Measurements from ENCODE around the gene SCRG1. TPM values are rescaled to one million over a fixed set of nuclear protein-coding genes. Genes with fewer than 3 reads are reported as not detected.
A peak's percentile ranks its signal among the peaks of the same experiment; 100 is the strongest.

SCRG1 gene
- total RNA-seq, 1 donor, result 7.6 TPM

GRCh38 chr4:173345648-173346047 is 53.3 kb downstream of the SCRG1 start:
- TF ChIP-seq CTCF (IDR thresholded peaks at IDR 0.05; ENCODE audit: extremely low read depth, low read depth, low read length), result no peak
- peaks cover 19% of the 10 kb centered on the region for H3K4me1 ChIP-seq (ENCODE audit: insufficient read depth, low read length)
- H4K20me1 ChIP-seq (ENCODE audit: insufficient read depth, low read length), result no peaks in the 10 kb centered on the region
- no peaks in the 10 kb centered on the region for H3K79me2 ChIP-seq (ENCODE audit: insufficient read depth, low read length)
- H3K36me3 ChIP-seq (ENCODE audit: insufficient read depth, low read length), result no peaks in the 10 kb centered on the region
- no peaks in the 10 kb centered on the region for H3K27me3 ChIP-seq (ENCODE audit: insufficient read depth, low read length)
- peak overlapping the region; percentile 62 for H3K4me2 ChIP-seq (ENCODE audit: insufficient read depth, low read length)
- H3K9me3 ChIP-seq (ENCODE audit: low read depth, low read length), result no peaks in the 10 kb centered on the region
- DNase-seq (ENCODE audit: insufficient read length, low spot score, missing footprints), result no peak
- H3K27ac ChIP-seq (ENCODE audit: low read depth, low read length), result peak overlapping the region; percentile 62
- H2AFZ ChIP-seq (ENCODE audit: low read length), result no peak overlapping the region
- no peak overlapping the region for H3K4me3 ChIP-seq (ENCODE audit: insufficient read depth, low read length)

- no peaks in the 10 kb centered on the region for H3K27me3 ChIP-seq (ENCODE audit: insufficient read depth, low read length)
- no peak overlapping the region for H2AFZ ChIP-seq (ENCODE audit: low read length)
- no peaks in the 10 kb centered on the region for H3K79me2 ChIP-seq (ENCODE audit: insufficient read depth, low read length)
- H3K9me3 ChIP-seq (ENCODE audit: low read depth, low read length), result no peaks in the 10 kb centered on the region
- TF ChIP-seq CTCF (IDR thresholded peaks at IDR 0.05; ENCODE audit: extremely low read depth, low read depth, low read length), result no peak
- no peak overlapping the region for H3K27ac ChIP-seq (ENCODE audit: low read depth, low read length)
- no peaks in the 10 kb centered on the region for H4K20me1 ChIP-seq (ENCODE audit: insufficient read depth, low read length)
- H3K36me3 ChIP-seq (ENCODE audit: insufficient read depth, low read length), result no peaks in the 10 kb centered on the region
- H3K4me3 ChIP-seq (ENCODE audit: insufficient read depth, low read length), result no peak overlapping the region
- peaks cover 19% of the 10 kb centered on the region for H3K4me1 ChIP-seq (ENCODE audit: insufficient read depth, low read length)
- no peak for DNase-seq (ENCODE audit: insufficient read length, low spot score, missing footprints)
- no peak overlapping the region for H3K4me2 ChIP-seq (ENCODE audit: insufficient read depth, low read length)
These were observed 55.0 kb downstream of the SCRG1 start for GRCh38 chr4:173343832-173344397.

GRCh38 chr4:173337463-173337862 is 61.5 kb downstream of the SCRG1 start:
- Histone ChIP-seq H2AFZ (ENCODE audit: low read length) (peak overlapping the region; percentile 65), H3K4me1 (ENCODE audit: insufficient read depth, low read length) (peaks cover 19% of the 10 kb centered on the region), H3K36me3 (ENCODE audit: insufficient read depth, low read length) (peaks cover 4% of the 10 kb centered on the region), H3K4me3 (ENCODE audit: insufficient read depth, low read length) (no peak overlapping the region), H3K9me3 (ENCODE audit: low read depth, low read length) (no peaks in the 10 kb centered on the region), H3K27ac (ENCODE audit: low read depth, low read length) (no peak overlapping the region), H3K79me2 (ENCODE audit: insufficient read depth, low read length) (peaks cover 16% of the 10 kb centered on the region), H3K4me2 (ENCODE audit: insufficient read depth, low read length) (peak overlapping the region; percentile 19), H3K27me3 (ENCODE audit: insufficient read depth, low read length) (no peaks in the 10 kb centered on the region), H4K20me1 (ENCODE audit: insufficient read depth, low read length) (peaks cover 9% of the 10 kb centered on the region)
- DNase-seq (ENCODE audit: insufficient read length, low spot score, missing footprints), result peak; percentile 10
- TF ChIP-seq CTCF (IDR thresholded peaks at IDR 0.05; ENCODE audit: extremely low read depth, low read depth, low read length), result no peak

- Histone ChIP-seq H3K36me3 (ENCODE audit: insufficient read depth, low read length) (peaks cover 21% of the 10 kb centered on the region), H4K20me1 (ENCODE audit: insufficient read depth, low read length) (peaks cover 15% of the 10 kb centered on the region), H3K4me1 (ENCODE audit: insufficient read depth, low read length) (peaks cover 30% of the 10 kb centered on the region), H2AFZ (ENCODE audit: low read length) (peak overlapping the region; percentile 94), H3K79me2 (ENCODE audit: insufficient read depth, low read length) (peaks cover 31% of the 10 kb centered on the region), H3K4me2 (ENCODE audit: insufficient read depth, low read length) (peak overlapping the region; percentile 88), H3K27ac (ENCODE audit: low read depth, low read length) (peak overlapping the region; percentile 76), H3K27me3 (ENCODE audit: insufficient read depth, low read length) (no peaks in the 10 kb centered on the region), H3K4me3 (ENCODE audit: insufficient read depth, low read length) (peak overlapping the region; percentile 95), H3K9me3 (ENCODE audit: low read depth, low read length) (no peaks in the 10 kb centered on the region)
- TF ChIP-seq CTCF (IDR thresholded peaks at IDR 0.05; ENCODE audit: extremely low read depth, low read depth, low read length), result no peak
- DNase-seq (ENCODE audit: insufficient read length, low spot score, missing footprints), result peak; percentile 94
These were observed 63.8 kb downstream of the SCRG1 start for GRCh38 chr4:173334891-173335752.
